Transverse colon (tissue), 3 donors: ENCODE measurements around the gene EGFL6.
"Not testable (repeated sequence)": the region's sequence is repeated elsewhere in the genome, so short reads cannot be mapped to it uniquely, and the experiment has no call there.

ENCODE experiments used
- EP300 ChIP-seq: sonication (generic); formaldehyde crosslinking; IDR thresholded peaks from one replicate; pipeline ENCODE4 v1.6.1; 2017; ENCODE audit warnings: antibody characterized with exemption, low read depth
- POLR2A ChIP-seq: fragments of 450-650 bp; IDR thresholded peaks from one replicate; pipeline ENCODE4 v1.6.1; 2016; ENCODE audit warnings: antibody characterized with exemption, mild to moderate bottlenecking, moderate library complexity
- TF ChIP-seq, protein P1 (sequence below), 5 experiments: fragments of 200-600 bp in 3 of 5; fragments of 450-650 bp in 2 of 5; sonication (generic) in 3 of 5; IDR thresholded peaks; 1 replicate in 2 of 5; 2 replicates in 3 of 5; pipeline ENCODE4 v1.5.1; 2016 to 2017; ENCODE audit warnings: antibody characterized with exemption in 5 of 5, inconsistent platforms in 3 of 5, mild to moderate bottlenecking in 2 of 5, moderate library complexity in 1 of 5

DNA sequence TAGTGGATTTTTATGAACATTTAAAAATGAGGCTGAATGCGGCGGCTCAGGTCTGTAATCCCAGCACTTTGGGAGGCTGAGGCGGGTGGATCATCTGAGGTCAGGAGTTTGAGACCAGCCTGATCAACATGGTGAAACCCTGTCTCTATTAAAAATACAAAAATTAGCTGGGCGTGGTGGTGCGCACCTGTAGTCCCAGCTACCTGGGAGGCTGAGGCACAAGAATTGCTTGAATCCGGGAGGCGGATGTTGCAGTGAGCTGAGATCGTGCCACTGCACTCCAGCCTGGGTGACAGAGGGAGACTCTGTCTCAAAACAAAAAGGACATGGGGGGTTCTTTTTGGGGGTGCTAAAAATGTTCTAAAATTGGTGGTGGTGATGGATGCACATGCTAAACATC is 100.4 kb downstream of the EGFL6 start:
- TF ChIP-seq, protein P1, sequence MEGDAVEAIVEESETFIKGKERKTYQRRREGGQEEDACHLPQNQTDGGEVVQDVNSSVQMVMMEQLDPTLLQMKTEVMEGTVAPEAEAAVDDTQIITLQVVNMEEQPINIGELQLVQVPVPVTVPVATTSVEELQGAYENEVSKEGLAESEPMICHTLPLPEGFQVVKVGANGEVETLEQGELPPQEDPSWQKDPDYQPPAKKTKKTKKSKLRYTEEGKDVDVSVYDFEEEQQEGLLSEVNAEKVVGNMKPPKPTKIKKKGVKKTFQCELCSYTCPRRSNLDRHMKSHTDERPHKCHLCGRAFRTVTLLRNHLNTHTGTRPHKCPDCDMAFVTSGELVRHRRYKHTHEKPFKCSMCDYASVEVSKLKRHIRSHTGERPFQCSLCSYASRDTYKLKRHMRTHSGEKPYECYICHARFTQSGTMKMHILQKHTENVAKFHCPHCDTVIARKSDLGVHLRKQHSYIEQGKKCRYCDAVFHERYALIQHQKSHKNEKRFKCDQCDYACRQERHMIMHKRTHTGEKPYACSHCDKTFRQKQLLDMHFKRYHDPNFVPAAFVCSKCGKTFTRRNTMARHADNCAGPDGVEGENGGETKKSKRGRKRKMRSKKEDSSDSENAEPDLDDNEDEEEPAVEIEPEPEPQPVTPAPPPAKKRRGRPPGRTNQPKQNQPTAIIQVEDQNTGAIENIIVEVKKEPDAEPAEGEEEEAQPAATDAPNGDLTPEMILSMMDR (IDR thresholded peaks at IDR 0.05) = not testable (repeated sequence)
- not testable (repeated sequence) for TF ChIP-seq EP300, POLR2A
